ENCODE measurements around the gene SLC2A5.

Gene SLC2A5

GRCh38 chr1:9087411-9088125, 18.1 kb upstream of the SLC2A5 start:
- no peak for DNase-seq

GRCh38 chr1:9086796-9087195, 17.4 kb upstream of the SLC2A5 start:
- no peak for DNase-seq

GRCh38 chr1:9086045-9086444, 16.6 kb upstream of the SLC2A5 start:
- DNase-seq, result peak; percentile 70

- DNase-seq, result no peak
Observed at GRCh38 chr1:9085306-9085940, 16.0 kb upstream of the SLC2A5 start.

- DNase-seq, result no peak
Observed at GRCh38 chr1:9084906-9085305, 15.5 kb upstream of the SLC2A5 start.

- no peak for DNase-seq
Observed at GRCh38 chr1:9081473-9081872, 12.0 kb upstream of the SLC2A5 start.

- no peak for DNase-seq
Observed at GRCh38 chr1:9080705-9081291, 11.4 kb upstream of the SLC2A5 start.

- DNase-seq, result no peak
Observed at GRCh38 chr1:9079988-9080704, 10.7 kb upstream of the SLC2A5 start.

GRCh38 chr1:9078752-9079500, 9.5 kb upstream of the SLC2A5 start:
- no peak for DNase-seq

GRCh38 chr1:9078015-9078751, 8.7 kb upstream of the SLC2A5 start:
- DNase-seq, result no peak

GRCh38 chr1:9075022-9075421, 5.6 kb upstream of the SLC2A5 start:
- peak; percentile 100 for DNase-seq

GRCh38 chr1:9073143-9073542, 3.7 kb upstream of the SLC2A5 start:
- no peak for DNase-seq

- no peak for DNase-seq
Observed at GRCh38 chr1:9071554-9072235, 2.3 kb upstream of the SLC2A5 start.

- DNase-seq, result no peak
Observed at GRCh38 chr1:9070486-9070885, 1.1 kb upstream of the SLC2A5 start.

GRCh38 chr1:9068981-9069325, 482 bp downstream of the SLC2A5 start:
- no peak for DNase-seq

GRCh38 chr1:9066945-9067807, 2.3 kb downstream of the SLC2A5 start:
- no peak for DNase-seq

GRCh38 chr1:9065213-9065751, 4.2 kb downstream of the SLC2A5 start:
- DNase-seq, result peak; percentile 76

GRCh38 chr1:9062846-9063245, 6.6 kb downstream of the SLC2A5 start:
- DNase-seq, result peak; percentile 44

GRCh38 chr1:9062021-9062471, 7.4 kb downstream of the SLC2A5 start:
- no peak for DNase-seq

GRCh38 chr1:9061252-9061960, 8.0 kb downstream of the SLC2A5 start:
- DNase-seq, result no peak
